Gastrocnemius medialis (tissue), 4 donors: Measurements from ENCODE around the gene PAXX. TPM values are rescaled to one million over a fixed set of nuclear protein-coding genes. Genes with fewer than 3 reads are reported as not detected.

Experiments
- ATAC-seq, 2 donors: fragments of 150-250 bp; one replicate each; pipeline ENCODE4 v1.9.1; 2016
- DNase-seq, 2 donors: peaks; one replicate each; pipeline ENCODE4 v3.0.0-alpha.2; 2019
- H3K27ac ChIP-seq, 4 donors: fragments of 200-600 bp; sonication (generic); 1 replicate in 1 of 4; 2 replicates in 3 of 4; pipeline ENCODE4 v1.5.1; 2016 to 2018; ENCODE audit warnings: mild to moderate bottlenecking in 2 of 4, moderate library complexity in 1 of 4
- H3K27me3 ChIP-seq, 3 donors: fragments of 200-600 bp; sonication (generic) in 2 of 3; 1 replicate in 1 of 3; 2 replicates in 2 of 3; pipeline versions ENCODE4 v1.5.1 to v1.6.0; 2016 to 2019; ENCODE audit warnings: mild to moderate bottlenecking in 1 of 3, moderate library complexity in 1 of 3
- H3K36me3 ChIP-seq, 2 donors: fragments of 200-600 bp; sonication (generic) in 1 of 2; one replicate each; pipeline ENCODE4 v1.5.1; 2017 to 2018
- H3K4me1 ChIP-seq, 2 donors: fragments of 200-600 bp; sonication (generic) in 1 of 2; one replicate each; pipeline ENCODE4 v1.5.1; 2016 to 2017; ENCODE audit warnings: mild to moderate bottlenecking in 2 of 2
- H3K4me3 ChIP-seq, 4 donors: fragments of 200-600 bp; sonication (generic) in 3 of 4; 1 replicate in 1 of 4; 2 replicates in 3 of 4; pipeline ENCODE4 v1.5.1; 2016 to 2019; ENCODE audit warnings: mild to moderate bottlenecking in 2 of 4
- H3K9me3 ChIP-seq, 3 donors: fragments of 200-600 bp; sonication (generic) in 2 of 3; 1 replicate in 1 of 3; 2 replicates in 2 of 3; pipeline ENCODE4 v1.5.1; 2016 to 2019
- POLR2A ChIP-seq, 2 donors: fragments of 450-650 bp; IDR thresholded peaks; one replicate each; pipeline ENCODE4 v1.6.1; 2017; ENCODE audit warnings: antibody characterized with exemption in 2 of 2, mild to moderate bottlenecking in 2 of 2, moderate library complexity in 2 of 2
- in situ Hi-C, 4 donors: fragments of 200-750 bp; cut with MboI; loops; one replicate each; pipeline versions ENCODE4 v1.15.0 to v1.8.0; 2017; ENCODE audit warnings: low sequenced_read_pairs in 4 of 4
- intact Hi-C: fragments of 100-400 bp; cut with DNase I; formaldehyde crosslinking; loops from one replicate; pipeline ENCODE4 v1.15.1; 2023; ENCODE audit warnings: low total_unique reads
- total RNA-seq, 4 donors: library from RNA; depleted of rRNA; stranded (reverse); fragments of >200 nt; gene quantifications; one replicate each; pipeline versions ENCODE4 v1.1.0 to v1.2.3, GENCODE V29; 2016
- TF ChIP-seq, protein P1 (sequence below), 5 experiments: fragments of 450-650 bp in 3 of 5; fragments of 200-600 bp in 2 of 5; sonication (generic) in 2 of 5; IDR thresholded peaks in 4 of 5; conservative IDR thresholded peaks in 1 of 5; 1 replicate in 4 of 5; 2 replicates in 1 of 5; pipeline ENCODE4 v1.5.1; 2016 to 2019; ENCODE audit warnings: antibody characterized with exemption in 5 of 5, mild to moderate bottlenecking in 3 of 5, moderate library complexity in 3 of 5

PAXX gene
- total RNA-seq, 4 donors from 2014 or later = 10.8 to 15.6 (median 14.6) TPM

- TF ChIP-seq, protein P1, sequence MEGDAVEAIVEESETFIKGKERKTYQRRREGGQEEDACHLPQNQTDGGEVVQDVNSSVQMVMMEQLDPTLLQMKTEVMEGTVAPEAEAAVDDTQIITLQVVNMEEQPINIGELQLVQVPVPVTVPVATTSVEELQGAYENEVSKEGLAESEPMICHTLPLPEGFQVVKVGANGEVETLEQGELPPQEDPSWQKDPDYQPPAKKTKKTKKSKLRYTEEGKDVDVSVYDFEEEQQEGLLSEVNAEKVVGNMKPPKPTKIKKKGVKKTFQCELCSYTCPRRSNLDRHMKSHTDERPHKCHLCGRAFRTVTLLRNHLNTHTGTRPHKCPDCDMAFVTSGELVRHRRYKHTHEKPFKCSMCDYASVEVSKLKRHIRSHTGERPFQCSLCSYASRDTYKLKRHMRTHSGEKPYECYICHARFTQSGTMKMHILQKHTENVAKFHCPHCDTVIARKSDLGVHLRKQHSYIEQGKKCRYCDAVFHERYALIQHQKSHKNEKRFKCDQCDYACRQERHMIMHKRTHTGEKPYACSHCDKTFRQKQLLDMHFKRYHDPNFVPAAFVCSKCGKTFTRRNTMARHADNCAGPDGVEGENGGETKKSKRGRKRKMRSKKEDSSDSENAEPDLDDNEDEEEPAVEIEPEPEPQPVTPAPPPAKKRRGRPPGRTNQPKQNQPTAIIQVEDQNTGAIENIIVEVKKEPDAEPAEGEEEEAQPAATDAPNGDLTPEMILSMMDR (IDR thresholded peaks at IDR 0.05 in 4 of 5, conservative IDR thresholded peaks at IDR 0.05 in 1 of 5) = no peak
- no peak for TF ChIP-seq POLR2A (IDR thresholded peaks at IDR 0.05)
- H3K27ac ChIP-seq = peak overlapping the region in 3 of 4 donors; percentile 18 to 64 (median 64)
- H3K36me3 ChIP-seq = no peaks in the 10 kb centered on the region
- peaks cover 0 to 12% of the 10 kb centered on the region in 2 donors for H3K4me1 ChIP-seq
- intact Hi-C loops (no loop called here), in situ Hi-C loops (no loop called here)
- DNase-seq = no peak
- H3K27me3 ChIP-seq = peaks cover 13 to 33% (median 32%) of the 10 kb centered on the region in 3 donors
- no peak for ATAC-seq
- no peaks in the 10 kb centered on the region for H3K9me3 ChIP-seq
- H3K4me3 ChIP-seq = no peak overlapping the region
Measured at GRCh38 chr9:136980669-136981478, 11.3 kb upstream of the PAXX start.

- H3K4me1 ChIP-seq = peaks cover 0 to 12% of the 10 kb centered on the region in 2 donors
- ATAC-seq (peak in 1 of 2 donors; percentile 21), DNase-seq (no peak)
- H3K9me3 ChIP-seq = no peaks in the 10 kb centered on the region
- no peaks in the 10 kb centered on the region for H3K36me3 ChIP-seq
- peak overlapping the region in 3 of 4 donors; percentile 18 to 64 (median 64) for H3K27ac ChIP-seq
- H3K4me3 ChIP-seq = no peak overlapping the region
- intact Hi-C loops = no loop called here
- H3K27me3 ChIP-seq = peaks cover 19 to 41% (median 35%) of the 10 kb centered on the region in 3 donors
- TF ChIP-seq POLR2A (IDR thresholded peaks at IDR 0.05) = no peak
- TF ChIP-seq, protein P1 (IDR thresholded peaks at IDR 0.05 in 4 of 5, conservative IDR thresholded peaks at IDR 0.05 in 1 of 5) = no peak
- in situ Hi-C loops = no loop called here
Measured at GRCh38 chr9:136981588-136982231, 10.5 kb upstream of the PAXX start.

- intact Hi-C loops = no loop called here
- Histone ChIP-seq H3K27me3 (peaks cover 19 to 37% (median 31%) of the 10 kb centered on the region in 3 donors), H3K27ac (peak within 1 kb of the TSS in 2 of 4 donors; percentile 52 to 64), H3K9me3 (no peaks in the 10 kb centered on the region), H3K4me1 (peaks cover 0 to 12% of the 10 kb centered on the region in 2 donors), H3K36me3 (no peaks in the 10 kb centered on the region), H3K4me3 (no peak within 1 kb of the TSS)
- DNase-seq = no peak
- TF ChIP-seq, protein P1 (IDR thresholded peaks at IDR 0.05 in 4 of 5, conservative IDR thresholded peaks at IDR 0.05 in 1 of 5) = no peak
- TF ChIP-seq POLR2A (IDR thresholded peaks at IDR 0.05) = no peak
- ATAC-seq = no peak
- in situ Hi-C loops = no loop called here
Measured at GRCh38 chr9:136982232-136983051, 9.8 kb upstream of the PAXX start, which contains the start of gene LCNL1. LCNL1 (plus strand) TSS chr9:136982993; CDS start chr9:136983587, 594 bp downstream.

DNA sequence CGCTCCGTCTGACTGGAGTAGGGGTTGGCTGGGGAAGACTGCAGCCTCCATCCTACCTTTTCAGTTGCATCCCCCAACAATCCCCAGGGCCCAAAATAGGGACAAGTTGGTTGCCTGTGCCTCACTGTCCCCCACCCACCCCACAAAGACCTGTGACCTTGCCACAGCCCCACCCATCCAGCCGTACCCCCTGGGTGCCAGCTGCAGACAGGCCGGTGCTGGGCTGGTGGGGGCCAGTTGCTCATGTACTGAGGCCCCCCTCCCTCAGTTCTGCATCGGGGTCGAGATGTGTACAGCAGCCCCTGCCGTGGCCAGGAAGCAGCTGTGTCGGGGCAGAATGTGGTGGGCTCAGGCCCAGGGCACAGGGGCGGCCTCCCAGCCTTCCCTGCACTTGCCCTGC lies 9.1 kb upstream of the PAXX start:
- no peak for TF ChIP-seq POLR2A (IDR thresholded peaks at IDR 0.05)
- Histone ChIP-seq H3K27ac (no peak overlapping the region), H3K36me3 (no peaks in the 10 kb centered on the region), H3K9me3 (no peaks in the 10 kb centered on the region), H3K4me1 (peaks cover 0 to 5% of the 10 kb centered on the region in 2 donors), H3K27me3 (peaks cover 19 to 30% (median 26%) of the 10 kb centered on the region in 3 donors), H3K4me3 (no peak overlapping the region)
- DNase-seq = no peak
- intact Hi-C loops (no loop called here), in situ Hi-C loops (no loop called here)
- ATAC-seq = no peak
